Cardiac septum (tissue), 1 donor: ENCODE results near the gene CDK3. TPM values are rescaled to one million over a fixed set of nuclear protein-coding genes. Genes with fewer than 3 reads are reported as not detected.
A peak's percentile ranks its signal among the peaks of the same experiment; 100 is the strongest.

Source experiments
- DNase-seq: peaks from one replicate; pipeline ENCODE4 v3.0.0-alpha.2; 2020; ENCODE audit warnings: low spot score
- intact Hi-C: fragments of 100-400 bp; cut with DNase I; formaldehyde crosslinking; loops from one replicate; pipeline ENCODE4 v1.14.0; 2022
- total RNA-seq: library from RNA; stranded (reverse); fragmentation: NEBNext Ultra II Directional; extraction: Animal tissue kit (Norgen Biotek cat#: 25700); gene quantifications from one replicate; pipeline ENCODE4 v1.2.1, GENCODE V29; 2021
- donor health status: DM: no; HTN: no; CAD: no.

CDK3 gene
- total RNA-seq, 1 donor from 2014 or later: 2.7 TPM

DNA sequence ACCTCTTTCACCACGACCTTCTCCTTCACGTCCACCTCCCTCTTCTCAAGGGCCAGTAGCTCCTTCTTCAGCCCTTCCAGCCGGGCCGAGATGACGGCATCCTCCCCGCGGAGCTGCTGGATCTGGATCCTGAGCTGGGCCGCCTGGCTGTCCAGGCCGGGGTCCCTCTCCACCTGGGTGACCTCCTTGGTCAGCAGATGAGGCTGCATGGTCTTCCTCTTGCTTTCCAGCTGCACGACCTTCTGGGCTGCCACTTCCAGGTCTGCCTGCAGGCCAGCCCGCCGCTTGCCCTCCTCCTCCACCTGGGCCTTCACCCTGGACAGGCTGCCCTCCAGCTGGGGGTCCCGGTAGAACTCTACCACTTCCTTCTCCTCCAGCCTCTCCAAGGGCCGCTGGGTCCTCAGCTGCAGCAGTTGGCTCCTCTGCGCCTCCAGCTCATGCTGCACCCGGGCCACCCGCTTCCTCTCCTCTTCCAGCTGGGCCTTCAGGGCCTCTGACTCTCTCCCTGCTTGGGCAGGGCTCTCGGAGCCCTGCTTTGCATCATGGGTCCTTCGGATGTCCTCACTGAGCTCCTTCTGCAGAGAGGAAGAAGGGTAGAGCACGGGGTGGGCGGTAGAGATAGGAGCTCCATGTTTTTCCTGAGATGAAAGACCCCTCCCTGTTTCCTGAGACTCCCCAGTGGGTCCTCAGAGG, 9.5 kb downstream of the CDK3 start:
- no peak for DNase-seq
- intact Hi-C loops: loop anchor here (5.0 kb wide), 1 partner anchor 267 kb away; no protein-coding TSS in a partner anchor

DNA sequence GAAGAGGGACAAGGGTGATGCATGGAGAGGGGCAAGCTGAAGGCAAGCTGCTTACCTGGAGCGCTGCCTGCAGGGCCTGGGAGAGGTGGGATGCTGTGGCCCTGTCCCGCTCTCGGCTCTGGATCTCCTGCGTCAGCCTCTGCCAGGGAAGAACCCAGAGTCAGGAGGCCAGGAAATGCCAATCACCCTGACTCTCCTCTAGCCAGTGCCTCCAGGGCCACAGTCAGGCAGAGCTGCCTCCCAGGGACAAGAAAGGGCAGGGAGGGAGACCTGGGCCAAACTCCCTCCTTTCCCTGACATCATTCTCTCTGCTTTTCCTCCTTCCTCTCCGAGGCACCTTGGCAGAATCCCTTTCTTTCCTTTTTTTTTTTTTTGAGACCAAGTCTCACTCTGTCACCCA, 11.3 kb downstream of the CDK3 start:
- intact Hi-C loops: loop anchor here (5.0 kb wide), 1 partner anchor 265 kb away; no protein-coding TSS in a partner anchor
- no peak for DNase-seq

DNA sequence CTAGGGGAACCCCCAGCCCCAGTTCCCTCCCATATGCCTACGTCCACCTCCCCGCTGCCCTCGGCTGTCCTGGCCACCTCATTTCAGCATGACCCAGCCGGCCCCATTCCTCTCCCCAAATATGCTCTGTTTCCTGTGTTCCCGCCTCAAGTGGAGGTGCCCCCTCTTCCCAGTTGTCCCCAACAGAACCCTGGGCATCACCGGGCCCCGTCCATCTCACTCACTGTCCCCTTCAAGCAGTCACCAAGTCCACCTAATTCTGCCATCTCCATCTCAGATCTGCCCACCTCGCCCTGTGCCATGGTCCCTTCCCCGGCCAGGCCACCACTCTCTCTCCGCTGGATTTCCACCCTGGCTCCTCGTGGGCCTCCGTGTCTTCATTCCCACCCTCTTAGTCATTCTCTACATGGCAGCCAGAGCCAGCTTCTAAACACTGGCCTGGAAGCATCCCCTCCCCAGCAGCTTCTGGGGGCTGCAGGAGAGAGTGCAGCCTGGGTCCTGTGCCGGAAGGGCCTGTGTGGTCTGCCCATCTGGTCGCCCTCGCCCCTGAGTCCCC, 12.8 kb downstream of the CDK3 start:
- no peak for DNase-seq
- intact Hi-C loops: loop anchor here (5.0 kb wide), 1 partner anchor 264 kb away; no protein-coding TSS in a partner anchor

DNA sequence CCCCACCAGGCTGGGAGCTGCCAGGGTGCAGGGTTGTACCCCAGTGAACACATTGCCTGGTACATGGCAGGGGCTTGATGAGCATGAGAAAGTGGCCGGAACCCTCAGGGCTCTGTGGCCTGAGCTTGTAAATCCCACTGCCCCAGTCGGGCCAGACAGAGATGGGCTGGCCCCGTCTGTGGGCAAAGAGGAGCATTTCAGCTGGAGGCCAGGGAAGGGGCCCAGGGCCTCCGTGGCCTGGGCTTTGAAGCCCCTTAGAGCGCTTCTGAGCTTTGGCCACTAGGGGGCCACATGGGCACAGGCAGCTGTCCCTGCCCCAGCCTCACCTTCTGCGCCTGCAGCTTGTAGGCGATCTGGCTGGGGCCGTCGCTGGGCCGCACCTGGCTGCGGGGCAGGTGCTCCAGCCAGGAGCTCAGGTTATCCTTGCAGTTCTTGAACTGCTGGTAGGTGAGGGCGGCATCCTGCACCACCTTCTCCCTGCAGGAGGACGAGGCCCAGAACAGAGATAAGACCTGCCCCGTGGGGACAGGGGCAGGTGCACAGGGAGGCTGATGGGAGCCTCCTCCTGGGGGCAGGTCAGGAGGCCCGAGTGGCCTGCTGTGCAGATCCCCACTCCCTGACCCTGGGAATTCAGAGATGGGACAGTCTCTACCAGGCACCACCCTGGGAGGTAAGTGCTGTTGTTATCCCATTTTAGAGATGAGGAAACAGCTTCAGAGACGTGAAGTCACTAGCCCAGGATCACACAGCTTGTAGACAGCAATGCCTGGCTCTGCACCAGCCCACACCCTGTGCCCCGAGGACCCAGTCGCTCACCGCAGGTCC, 13.7 kb downstream of the CDK3 start:
- intact Hi-C loops: loop anchor here (5.0 kb wide), 1 partner anchor 263 kb away; no protein-coding TSS in a partner anchor

DNA sequence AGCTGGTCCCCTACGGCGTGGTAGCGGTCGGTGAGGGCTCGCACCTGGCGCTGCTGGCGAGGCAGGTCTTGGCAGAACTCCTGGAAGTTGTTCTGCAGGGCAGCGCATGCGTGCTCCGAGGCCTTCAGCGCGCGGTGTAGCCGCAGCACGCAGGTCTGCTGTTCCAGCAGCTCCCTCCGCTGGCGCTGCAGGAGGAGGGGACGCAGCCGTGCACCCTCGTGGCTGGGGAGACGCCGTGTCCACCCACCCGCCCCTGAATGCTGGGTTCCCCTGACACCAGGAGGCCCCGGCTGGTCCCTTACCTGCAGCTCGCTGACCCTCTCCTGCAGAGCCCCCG, 14.2 kb downstream of the CDK3 start:
- no peak for DNase-seq
- intact Hi-C loops: loop anchor here (5.0 kb wide), 1 partner anchor 262 kb away; no protein-coding TSS in a partner anchor

More for the DNA sequence above, 13.7 kb downstream of the CDK3 start:
- peak; percentile 85 for DNase-seq

DNA sequence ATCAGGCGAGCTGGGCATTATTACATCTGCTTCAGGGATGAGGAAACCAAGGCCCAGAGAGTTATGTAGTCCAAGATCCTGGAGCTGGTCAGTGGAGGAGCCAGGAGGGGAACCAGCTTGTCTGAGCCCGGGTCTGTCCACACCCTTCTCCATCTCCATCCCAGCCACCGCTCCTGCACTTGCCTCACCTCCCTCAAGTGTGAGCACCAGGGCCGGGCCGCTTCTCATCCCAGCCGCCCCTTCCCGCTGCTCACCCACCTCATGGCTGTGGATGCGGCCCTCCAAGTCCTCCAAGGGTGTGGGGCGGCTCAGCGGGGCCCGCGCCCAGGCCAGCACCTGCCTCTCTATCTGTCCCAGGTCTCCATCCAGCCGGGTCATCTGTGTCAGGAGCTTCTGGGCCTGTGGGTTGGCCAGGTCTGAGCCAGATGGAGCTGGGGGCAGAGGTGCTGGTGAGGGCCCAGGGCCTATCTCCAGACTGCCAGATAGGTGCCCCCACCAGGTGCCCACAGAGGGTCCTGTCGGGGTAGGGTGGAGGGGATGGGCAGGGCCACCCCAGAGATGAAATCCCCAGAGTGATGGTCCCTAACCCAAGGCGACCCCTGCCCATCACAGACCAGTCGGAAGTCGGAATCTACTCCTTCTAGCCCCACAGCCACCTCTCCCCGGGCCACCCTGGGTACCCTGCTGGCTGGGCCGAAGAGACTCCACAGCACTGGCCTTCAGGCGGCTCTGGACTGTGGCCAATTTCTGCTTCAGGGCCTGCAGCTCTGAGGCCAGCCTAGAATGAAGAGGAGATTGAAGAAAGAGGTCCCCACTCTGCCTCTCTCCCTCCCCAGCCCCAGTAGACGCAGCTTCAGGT, 17.1 kb downstream of the CDK3 start:
- intact Hi-C loops: no loop called here
- DNase-seq: no peak

DNA sequence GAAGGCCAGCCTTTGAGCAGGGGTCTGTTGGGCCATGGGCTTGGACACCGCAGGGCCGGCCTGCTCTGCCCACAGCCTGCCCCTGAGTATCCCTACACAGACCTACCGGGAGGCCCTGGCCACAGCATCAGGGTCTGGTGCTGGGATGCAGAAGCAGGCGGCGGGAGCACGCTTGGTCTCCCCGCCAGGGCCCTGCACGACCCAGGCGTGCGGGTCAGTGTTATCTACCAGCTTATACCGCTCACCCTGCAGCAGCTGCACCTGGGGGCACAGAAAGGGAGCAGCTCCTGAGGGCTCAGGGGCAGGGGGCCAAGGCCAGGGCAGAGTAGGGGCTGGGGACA, 17.7 kb downstream of the CDK3 start:
- DNase-seq: no peak
- intact Hi-C loops: no loop called here

DNA sequence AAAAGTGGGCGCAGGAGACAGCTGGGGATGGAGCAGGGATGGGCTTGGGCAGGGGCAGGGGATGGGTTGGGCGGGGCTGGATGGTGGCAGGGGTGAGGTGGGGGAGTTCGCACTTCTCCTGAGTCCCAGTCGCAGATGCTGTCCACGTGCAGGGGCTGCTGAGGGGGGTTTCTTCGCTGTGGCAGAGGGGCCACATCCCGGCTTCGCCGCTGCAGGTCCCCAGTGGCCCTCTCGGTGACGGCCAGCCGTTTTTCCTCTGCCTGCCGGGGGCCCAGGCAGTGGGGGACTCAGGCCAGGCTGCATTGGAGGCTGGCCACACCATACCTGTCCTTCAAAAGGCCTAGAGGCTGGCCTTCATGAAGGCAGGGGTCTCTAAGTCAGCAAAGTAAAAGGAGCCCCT, 18.1 kb downstream of the CDK3 start:
- DNase-seq: no peak
- intact Hi-C loops: no loop called here

DNA sequence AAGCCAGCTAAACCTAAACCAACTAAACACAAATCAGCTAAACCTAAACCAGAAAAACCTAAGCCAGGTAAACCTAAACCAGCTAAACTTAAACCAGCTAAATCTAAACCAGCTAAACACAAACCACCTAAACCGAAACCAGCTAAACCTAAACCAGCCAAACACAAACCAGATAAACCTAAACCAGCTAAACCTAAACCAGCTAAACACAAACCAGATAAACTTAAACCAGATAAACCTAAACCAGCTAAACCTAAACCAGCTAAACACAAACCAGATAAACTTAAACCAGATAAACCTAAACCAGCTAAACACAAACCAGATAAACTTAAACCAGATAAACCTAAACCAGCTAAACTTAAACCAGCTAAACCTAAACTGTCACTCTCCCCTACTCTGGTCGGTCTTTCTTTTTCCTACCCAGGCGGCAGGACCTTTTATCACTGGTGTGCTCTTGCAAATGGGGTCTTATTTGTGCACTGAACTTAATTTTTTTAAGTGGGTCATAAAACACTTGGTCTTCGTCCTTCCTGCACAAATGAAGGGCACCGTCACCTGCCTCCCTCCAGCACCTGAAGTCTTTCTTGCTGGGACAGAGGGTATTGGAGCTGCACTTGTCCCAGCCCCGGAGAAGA, 19.3 kb downstream of the CDK3 start:
- intact Hi-C loops: no loop called here
- no peak for DNase-seq

DNA sequence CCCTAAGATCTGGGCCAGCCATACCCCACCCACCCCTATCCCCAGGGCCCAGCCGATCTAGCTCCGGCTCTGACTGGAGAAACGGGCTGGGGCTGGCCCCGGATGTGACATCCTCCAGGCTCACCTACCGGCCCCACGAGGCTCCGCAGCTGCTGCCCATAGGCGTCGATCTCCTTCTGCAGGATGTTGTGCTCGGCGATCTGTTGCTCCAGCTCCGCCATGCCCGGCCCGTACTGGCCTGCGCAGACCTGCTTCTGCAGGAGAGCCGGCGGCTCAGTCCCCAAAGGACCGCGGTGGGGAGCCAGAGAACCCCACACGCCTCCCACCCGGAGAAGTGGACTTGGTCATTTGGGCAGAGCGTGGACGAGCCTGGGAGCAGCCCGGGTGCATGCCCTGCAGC, 21.6 kb downstream of the CDK3 start:
- DNase-seq: no peak
- intact Hi-C loops: no loop called here

DNA sequence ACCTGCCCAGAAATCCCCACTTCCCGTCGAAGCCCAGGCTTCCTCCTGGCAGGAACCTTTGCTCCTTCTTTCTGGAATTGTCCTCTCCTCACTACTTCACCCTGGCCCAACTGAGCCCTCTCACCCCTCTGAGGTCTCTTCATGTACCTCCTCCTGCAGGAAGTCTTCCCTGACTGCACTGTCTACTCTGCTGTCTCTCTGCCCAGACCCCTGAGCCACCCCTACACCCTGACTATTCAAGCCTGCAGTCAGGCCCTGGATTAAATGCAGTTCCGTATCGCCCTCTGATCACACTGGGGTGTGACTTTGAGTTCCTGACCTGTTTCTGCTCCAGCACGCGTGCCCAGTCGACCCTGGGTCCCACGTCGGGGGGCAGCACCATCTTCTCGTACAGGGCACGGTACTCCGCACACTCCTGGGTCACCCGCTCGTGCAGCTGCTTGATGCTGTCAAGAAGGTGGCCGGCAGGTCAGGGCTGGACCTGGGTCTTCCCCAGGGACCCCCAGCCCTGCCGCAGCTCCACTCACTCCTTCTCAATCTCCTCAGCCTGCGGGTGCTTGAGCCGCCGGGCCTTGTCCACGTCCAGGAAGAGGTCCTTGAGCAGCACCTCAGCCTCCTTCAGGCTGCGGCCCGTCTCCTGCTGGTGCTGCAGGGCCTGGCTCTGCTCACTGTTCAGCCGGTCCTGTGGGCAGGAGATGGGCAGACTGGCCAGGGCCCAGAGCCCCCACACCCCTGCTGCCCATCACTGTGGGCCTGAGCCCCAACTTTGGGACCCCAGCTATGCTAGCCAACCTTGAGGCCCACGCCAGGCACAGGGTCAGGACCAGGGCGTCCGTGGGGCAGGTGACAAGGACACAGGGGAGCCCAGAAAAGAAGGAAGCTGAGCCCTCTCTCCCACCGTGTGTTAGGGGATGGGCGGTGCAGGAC, 22.6 kb downstream of the CDK3 start:
- intact Hi-C loops: no loop called here
- no peak for DNase-seq

DNA sequence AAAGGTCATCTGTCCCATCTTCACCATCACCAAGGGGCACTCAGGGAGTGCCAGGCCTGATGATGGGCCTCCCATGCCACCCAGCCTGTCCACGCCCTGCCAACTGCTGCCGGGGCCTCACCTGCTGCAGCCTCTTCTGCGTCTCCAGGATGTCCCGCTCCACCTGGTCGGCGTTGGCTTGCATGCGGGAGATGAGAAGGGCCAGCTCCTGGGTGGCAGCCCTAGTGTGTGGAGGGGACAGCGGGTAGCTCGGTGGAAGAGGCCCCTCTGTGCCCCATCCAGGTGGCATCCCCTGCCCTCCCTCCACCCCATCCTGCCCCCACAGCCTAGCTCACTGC, 23.2 kb downstream of the CDK3 start:
- DNase-seq: no peak
- intact Hi-C loops: no loop called here

DNA sequence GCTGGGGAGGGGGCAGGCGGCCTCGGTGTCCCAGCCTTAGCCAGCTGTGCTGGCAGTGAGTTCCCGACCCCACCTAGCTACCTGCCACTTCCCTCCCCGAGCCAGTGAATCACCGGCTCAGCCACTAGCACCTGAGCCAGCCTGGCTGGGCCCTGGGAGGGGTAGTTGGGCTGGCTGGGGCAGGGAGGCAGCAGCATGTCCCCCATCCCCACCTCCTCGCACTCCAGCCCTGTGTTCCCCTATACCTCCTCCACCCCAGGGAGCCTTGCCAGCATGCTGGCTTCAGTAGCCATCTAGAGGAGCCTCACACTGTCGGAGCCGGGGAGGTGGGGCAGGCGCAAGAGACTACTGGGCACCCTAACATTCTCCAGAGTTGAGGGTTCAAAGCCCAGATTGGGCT, 23.7 kb downstream of the CDK3 start:
- DNase-seq: no peak
- intact Hi-C loops: no loop called here

DNA sequence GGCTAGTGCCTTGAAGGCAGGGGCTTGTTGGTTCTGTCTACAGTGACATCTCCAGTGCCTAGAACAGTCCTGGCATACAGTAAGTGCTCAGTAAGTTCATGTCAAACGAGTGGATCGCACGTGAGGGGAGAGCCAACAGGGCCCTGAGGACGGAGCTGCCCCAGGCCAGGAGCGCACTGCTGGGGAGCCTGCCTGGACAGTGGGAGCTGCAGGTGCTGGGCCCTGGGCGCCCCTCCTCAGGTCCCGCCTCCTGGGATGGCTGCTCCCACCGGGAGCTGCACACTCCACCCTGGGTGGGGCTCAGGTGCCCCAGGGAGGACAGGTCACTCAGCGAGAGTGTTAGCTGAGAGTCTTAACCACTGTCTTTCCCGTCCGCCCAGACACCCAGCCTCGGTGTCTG, 24.6 kb downstream of the CDK3 start:
- intact Hi-C loops: no loop called here
- no peak for DNase-seq

DNA sequence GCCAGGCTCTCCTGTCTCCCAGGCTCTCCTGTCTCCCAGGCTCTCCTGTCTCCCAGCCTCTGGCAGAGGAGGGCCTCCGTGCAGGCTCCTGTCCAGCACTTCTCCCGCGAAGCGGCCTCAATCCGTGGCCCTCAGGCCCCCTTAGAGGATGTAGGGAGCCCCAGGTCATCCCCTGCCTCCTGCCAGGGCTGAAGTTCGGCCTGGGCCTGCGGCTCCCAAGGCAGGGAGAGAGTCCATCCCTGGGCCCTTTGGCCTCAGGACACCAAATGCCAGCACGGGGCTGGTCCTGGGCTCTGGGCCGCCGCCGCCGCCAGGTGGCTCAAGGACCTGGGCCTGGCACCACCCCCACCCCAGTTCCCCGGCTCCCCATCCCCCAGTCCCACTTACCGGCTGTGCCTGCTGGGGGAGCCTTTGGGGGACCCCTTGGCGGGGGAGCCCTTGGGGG, 26.1 kb downstream of the CDK3 start:
- DNase-seq: no peak
- intact Hi-C loops: no loop called here

DNA sequence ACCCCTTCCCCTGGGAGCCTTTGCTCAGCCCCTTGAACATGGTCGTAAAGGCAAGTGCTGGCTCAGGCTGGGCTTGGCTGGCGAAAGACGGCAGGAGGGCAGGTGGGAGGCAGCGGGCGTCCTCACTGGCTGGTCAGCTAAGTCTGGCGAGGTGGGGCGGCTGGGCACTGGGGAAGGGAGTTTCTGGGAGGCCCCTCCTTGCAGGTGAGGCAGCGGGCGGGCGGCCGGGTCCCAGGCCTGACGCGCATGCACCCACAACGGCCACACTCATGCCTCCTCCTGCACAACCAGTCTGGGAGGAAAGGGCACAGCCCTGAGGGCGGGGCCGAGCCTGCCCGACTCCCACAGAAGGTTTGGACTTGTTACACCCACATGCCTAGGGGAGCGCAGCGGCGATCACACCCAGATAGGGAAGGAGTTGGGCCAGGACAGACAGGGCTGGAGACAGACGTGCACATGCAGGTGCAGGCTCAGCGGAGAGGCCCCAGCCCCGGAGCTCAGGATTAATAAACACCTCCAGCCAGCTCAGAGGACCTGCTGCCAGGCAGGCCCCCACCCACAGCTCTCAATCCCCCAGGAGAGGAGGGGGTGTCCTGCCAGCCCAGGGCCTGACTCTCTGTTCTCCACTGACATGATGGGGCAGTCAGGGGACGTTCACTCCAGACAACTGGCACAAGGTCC, 26.6 kb downstream of the CDK3 start, which contains the start of gene EVPL:
Gene EVPL, minus strand, starts transcription at position 148 of the 681 bp plus-strand sequence. Its CDS starts 108 bp downstream, at position 40.
- intact Hi-C loops: no loop called here
- DNase-seq: no peak

DNA sequence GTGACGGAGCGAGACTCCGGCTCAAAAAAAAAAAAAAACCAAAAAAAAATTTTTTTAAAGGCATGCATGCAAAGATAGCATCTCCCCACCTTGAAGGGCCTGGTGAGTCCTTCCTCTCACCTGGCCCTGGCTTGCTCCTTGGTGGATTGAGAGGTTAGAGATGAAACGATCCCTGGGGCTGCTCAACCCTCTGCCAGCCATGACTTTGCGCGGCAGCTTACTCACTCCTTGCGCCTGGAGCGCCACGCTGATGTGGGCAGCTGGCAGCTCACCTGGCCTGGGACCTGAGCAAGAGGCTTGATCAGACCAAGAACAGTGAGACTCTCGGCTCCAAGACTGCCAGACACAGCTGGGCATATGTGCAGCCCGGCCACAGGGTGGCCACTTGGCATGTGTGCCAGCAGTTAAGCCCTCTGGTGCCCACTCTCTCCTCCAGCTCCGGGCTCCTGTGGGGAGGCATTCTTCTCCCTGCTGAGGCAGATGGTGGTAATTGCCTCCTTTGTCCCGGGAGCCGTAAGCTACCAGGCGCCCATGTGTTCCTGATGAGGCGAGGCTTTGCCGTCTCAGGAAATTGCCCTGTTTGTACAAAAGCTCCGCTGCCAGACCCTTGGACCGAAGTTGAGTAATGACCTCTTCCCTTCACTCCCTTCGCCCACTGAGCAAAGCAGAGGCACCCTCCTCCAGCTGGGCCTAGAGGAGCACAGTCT, 31.6 kb downstream of the CDK3 start:
- DNase-seq: no peak
- intact Hi-C loops: no loop called here
